Peyer's patch (tissue), 4 donors: ENCODE data around the gene DLG3. TPM values are rescaled to one million over a fixed set of nuclear protein-coding genes. Genes with fewer than 3 reads are reported as not detected.
A peak's percentile ranks its signal among the peaks of the same experiment; 100 is the strongest.

Experiments
- DNase-seq, 3 donors: peaks; one replicate each; pipeline ENCODE4 v3.0.0-alpha.2; 2017 to 2019
- H3K27ac ChIP-seq, 4 donors: fragments of 200-600 bp; sonication (generic); one replicate each; pipeline ENCODE4 v1.5.1; 2016 to 2019
- H3K27me3 ChIP-seq, 2 donors: fragments of 200-600 bp; sonication (generic); one replicate each; pipeline ENCODE4 v1.5.1; 2019
- H3K36me3 ChIP-seq, 3 donors: fragments of 200-600 bp; sonication (generic); one replicate each; pipeline ENCODE4 v1.5.1; 2016 to 2019
- H3K4me1 ChIP-seq, 4 donors: fragments of 200-600 bp; sonication (generic); one replicate each; pipeline ENCODE4 v1.5.1; 2016 to 2019
- H3K4me3 ChIP-seq, 4 donors: fragments of 200-600 bp; sonication (generic); 1 replicate in 3 of 4; 2 replicates in 1 of 4; pipeline ENCODE4 v1.5.1; 2016 to 2019; ENCODE audit warnings: mild to moderate bottlenecking in 1 of 4
- H3K9me3 ChIP-seq, 4 donors: fragments of 200-600 bp; sonication (generic); one replicate each; pipeline ENCODE4 v1.5.1; 2016 to 2019; ENCODE audit warnings: mild to moderate bottlenecking in 1 of 4
- CTCF ChIP-seq, 6 experiments: fragments of 450-650 bp in 4 of 6; fragments of 200-600 bp in 2 of 6; sonication (generic) in 1 of 6; IDR thresholded peaks; one replicate each; pipeline ENCODE4 v1.5.1; 2017 to 2019; ENCODE audit warnings: antibody characterized with exemption in 6 of 6, mild to moderate bottlenecking in 3 of 6, moderate library complexity in 1 of 6
- POLR2A ChIP-seq, 2 donors: fragments of 450-650 bp; IDR thresholded peaks; one replicate each; pipeline ENCODE4 v1.5.1; 2017; ENCODE audit warnings: antibody characterized with exemption in 2 of 2, mild to moderate bottlenecking in 2 of 2, moderate library complexity in 2 of 2
- total RNA-seq, 4 donors: library from RNA; depleted of rRNA; stranded (reverse); fragments of >200 nt; gene quantifications; one replicate each; pipeline ENCODE4 v1.1.0, GENCODE V29; 2016

The DLG3 gene
- total RNA-seq, 4 donors from 2014 or later = 33.8 to 58.9 (median 52.8) TPM

DNA sequence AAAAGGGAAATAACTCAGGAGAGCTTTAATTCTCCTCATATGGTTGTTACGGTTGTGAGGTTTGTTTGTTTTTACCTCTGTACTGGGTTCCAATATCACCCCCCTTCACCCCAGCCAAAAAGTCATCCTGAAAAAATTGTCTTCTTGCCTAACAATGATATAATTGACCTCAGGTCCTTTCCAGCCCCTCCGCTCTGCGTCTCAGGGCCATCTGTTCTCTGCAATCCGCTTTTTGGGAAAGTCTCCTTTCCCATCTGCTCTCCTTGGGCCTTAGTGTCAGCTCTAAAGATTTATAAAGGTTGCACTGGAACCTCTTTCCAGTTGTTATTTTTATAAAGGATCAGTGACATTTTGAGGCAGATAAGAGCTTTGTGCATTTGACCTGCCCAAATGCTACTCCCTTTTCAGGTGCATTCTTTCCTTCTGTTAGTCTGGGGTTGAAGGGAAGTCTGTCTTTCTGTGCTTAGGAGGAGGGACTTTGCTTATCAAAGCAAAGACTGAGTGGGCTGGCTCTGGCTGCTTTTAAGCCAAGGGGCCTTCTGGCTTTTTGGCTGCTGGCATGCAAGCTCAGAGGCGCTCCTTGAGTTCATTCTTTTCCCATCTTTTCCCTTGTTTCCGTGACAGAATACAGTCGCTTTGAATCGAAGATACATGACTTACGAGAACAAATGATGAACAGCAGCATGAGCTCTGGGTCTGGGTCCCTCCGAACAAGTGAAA is 34.1 kb downstream of the DLG3 start:
- TF ChIP-seq POLR2A (IDR thresholded peaks at IDR 0.05) = no peak
- TF ChIP-seq CTCF (IDR thresholded peaks at IDR 0.05) = no peak

GRCh38 chrX:70479247-70479921 is 34.7 kb downstream of the DLG3 start:
- peak overlapping the region in 2 of 4 donors; percentile 25 to 34 for H3K4me3 ChIP-seq
- no peaks in the 10 kb centered on the region for H3K27me3 ChIP-seq
- no peaks in the 10 kb centered on the region for H3K36me3 ChIP-seq
- DNase-seq = no peak
- H3K4me1 ChIP-seq = peaks cover 0 to 20% (median 0%) of the 10 kb centered on the region in 4 donors
- peak overlapping the region in 3 of 4 donors; percentile 72 to 84 (median 79) for H3K27ac ChIP-seq
- no peak for TF ChIP-seq CTCF (IDR thresholded peaks at IDR 0.05)
- peak in 1 of 2 donors; percentile 53 for TF ChIP-seq POLR2A (IDR thresholded peaks at IDR 0.05)
- no peaks in the 10 kb centered on the region for H3K9me3 ChIP-seq

More for the DNA sequence above, 34.1 kb downstream of the DLG3 start:
- H3K36me3 ChIP-seq = no peaks in the 10 kb centered on the region
- H3K27ac ChIP-seq = peak overlapping the region in 3 of 4 donors; percentile 72 to 84 (median 79)
- H3K27me3 ChIP-seq = no peaks in the 10 kb centered on the region
- DNase-seq = no peak
- H3K4me3 ChIP-seq = peak overlapping the region in 2 of 4 donors; percentile 25 to 34
- H3K9me3 ChIP-seq = no peaks in the 10 kb centered on the region
- peaks cover 0 to 20% (median 0%) of the 10 kb centered on the region in 4 donors for H3K4me1 ChIP-seq

DNA sequence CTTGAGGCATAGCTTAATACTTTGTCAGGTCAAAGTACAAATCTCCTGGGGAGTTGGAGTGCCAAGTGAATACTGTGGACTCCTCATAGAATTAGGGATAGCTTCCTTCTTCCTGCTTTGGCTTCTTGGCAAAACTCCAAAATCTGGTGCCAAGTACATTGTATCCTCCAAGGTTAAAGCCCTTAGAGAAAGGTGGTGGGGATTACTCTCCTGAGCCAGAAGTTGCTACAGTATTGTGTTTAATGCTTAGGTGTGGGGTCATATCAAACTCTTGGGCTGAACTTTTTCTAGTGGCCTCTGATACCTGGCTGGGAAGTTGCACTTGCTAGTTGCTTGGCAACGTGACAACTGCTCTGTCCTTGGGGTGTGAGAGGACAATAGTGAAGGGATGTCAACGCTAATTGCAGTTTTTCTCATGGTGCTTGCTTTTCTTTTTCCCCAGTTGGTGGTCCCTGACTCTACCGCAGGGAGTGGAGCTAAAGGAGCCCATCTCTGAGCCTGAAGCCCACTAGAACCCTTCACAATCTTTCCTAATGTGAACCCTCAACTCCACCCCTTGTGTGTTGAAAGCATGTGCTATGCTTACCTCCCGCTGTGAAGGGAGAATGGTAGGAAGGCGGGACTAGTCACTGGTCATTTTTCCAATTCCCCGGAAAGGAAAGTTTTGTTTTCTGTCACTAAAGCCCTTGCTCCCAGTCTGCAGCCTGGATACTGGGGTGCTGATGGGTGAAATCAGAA is 35.5 kb downstream of the DLG3 start:
- Histone ChIP-seq H3K27ac (peak overlapping the region in 3 of 4 donors; percentile 53 to 84 (median 79)), H3K4me3 (no peak overlapping the region), H3K36me3 (no peaks in the 10 kb centered on the region), H3K27me3 (no peaks in the 10 kb centered on the region), H3K4me1 (peaks cover 0 to 20% (median 0%) of the 10 kb centered on the region in 4 donors), H3K9me3 (no peaks in the 10 kb centered on the region)
- peak in 2 of 3 donors; percentile 53 to 60 for DNase-seq
- TF ChIP-seq CTCF (IDR thresholded peaks at IDR 0.05) = no peak
- TF ChIP-seq POLR2A (IDR thresholded peaks at IDR 0.05) = no peak

DNA sequence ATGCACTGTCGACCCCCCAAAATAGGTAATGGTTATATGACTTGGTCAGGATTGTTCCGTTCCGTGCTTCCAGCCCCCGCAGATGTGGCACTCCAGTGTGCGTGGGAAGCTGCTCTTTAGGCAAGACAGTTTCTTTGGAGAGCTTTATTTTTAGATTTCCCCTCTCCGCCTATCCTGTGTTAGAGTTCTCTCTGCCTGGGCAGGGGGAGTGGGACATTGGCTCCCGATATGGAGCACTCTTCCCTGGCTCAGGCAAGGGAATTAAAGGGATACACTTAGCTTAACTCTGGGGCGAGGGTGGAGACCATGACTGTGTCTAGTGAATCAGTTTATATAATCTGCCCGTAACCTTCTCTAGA is 36.0 kb downstream of the DLG3 start:
- no peaks in the 10 kb centered on the region for H3K36me3 ChIP-seq
- peak overlapping the region in 3 of 4 donors; percentile 53 to 84 (median 79) for H3K27ac ChIP-seq
- H3K27me3 ChIP-seq = no peaks in the 10 kb centered on the region
- no peak for TF ChIP-seq CTCF (IDR thresholded peaks at IDR 0.05)
- H3K4me3 ChIP-seq = no peak overlapping the region
- no peaks in the 10 kb centered on the region for H3K9me3 ChIP-seq
- no peak for DNase-seq
- peaks cover 0 to 20% (median 0%) of the 10 kb centered on the region in 4 donors for H3K4me1 ChIP-seq

- H3K4me1 ChIP-seq = peaks cover 0 to 20% (median 0%) of the 10 kb centered on the region in 4 donors
- TF ChIP-seq POLR2A (IDR thresholded peaks at IDR 0.05) (no peak), CTCF (IDR thresholded peaks at IDR 0.05) (no peak)
- no peaks in the 10 kb centered on the region for H3K9me3 ChIP-seq
- H3K27ac ChIP-seq = peak overlapping the region in 3 of 4 donors; percentile 53 to 84 (median 79)
- DNase-seq = no peak
- no peak overlapping the region for H3K4me3 ChIP-seq
- H3K27me3 ChIP-seq = no peaks in the 10 kb centered on the region
- no peaks in the 10 kb centered on the region for H3K36me3 ChIP-seq
These were observed 37.0 kb downstream of the DLG3 start for GRCh38 chrX:70481471-70482270.
